ENCODE measurements around the gene MKS1.

Gene MKS1

GRCh38 chr17:58227733-58228132 lies 8.7 kb upstream of the MKS1 start:
- H3K9me3 ChIP-seq = no peaks in the 10 kb centered on the region
- H3K27me3 ChIP-seq = peaks cover 43% of the 10 kb centered on the region
- H3K4me3 ChIP-seq (ENCODE audit: low read depth in 1 of 2, low read length in 1 of 2) = no peak overlapping the region
- no peaks in the 10 kb centered on the region for H3K36me3 ChIP-seq
- H3K4me1 ChIP-seq (ENCODE audit: control insufficient read depth in 1 of 2, insufficient read depth in 1 of 2, low read depth in 1 of 2, low read length in 1 of 2) = no peaks in the 10 kb centered on the region
- TF ChIP-seq, protein P1, sequence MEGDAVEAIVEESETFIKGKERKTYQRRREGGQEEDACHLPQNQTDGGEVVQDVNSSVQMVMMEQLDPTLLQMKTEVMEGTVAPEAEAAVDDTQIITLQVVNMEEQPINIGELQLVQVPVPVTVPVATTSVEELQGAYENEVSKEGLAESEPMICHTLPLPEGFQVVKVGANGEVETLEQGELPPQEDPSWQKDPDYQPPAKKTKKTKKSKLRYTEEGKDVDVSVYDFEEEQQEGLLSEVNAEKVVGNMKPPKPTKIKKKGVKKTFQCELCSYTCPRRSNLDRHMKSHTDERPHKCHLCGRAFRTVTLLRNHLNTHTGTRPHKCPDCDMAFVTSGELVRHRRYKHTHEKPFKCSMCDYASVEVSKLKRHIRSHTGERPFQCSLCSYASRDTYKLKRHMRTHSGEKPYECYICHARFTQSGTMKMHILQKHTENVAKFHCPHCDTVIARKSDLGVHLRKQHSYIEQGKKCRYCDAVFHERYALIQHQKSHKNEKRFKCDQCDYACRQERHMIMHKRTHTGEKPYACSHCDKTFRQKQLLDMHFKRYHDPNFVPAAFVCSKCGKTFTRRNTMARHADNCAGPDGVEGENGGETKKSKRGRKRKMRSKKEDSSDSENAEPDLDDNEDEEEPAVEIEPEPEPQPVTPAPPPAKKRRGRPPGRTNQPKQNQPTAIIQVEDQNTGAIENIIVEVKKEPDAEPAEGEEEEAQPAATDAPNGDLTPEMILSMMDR (IDR thresholded peaks at IDR 0.05) = no peak
- H3K27ac ChIP-seq = no peak overlapping the region

DNA sequence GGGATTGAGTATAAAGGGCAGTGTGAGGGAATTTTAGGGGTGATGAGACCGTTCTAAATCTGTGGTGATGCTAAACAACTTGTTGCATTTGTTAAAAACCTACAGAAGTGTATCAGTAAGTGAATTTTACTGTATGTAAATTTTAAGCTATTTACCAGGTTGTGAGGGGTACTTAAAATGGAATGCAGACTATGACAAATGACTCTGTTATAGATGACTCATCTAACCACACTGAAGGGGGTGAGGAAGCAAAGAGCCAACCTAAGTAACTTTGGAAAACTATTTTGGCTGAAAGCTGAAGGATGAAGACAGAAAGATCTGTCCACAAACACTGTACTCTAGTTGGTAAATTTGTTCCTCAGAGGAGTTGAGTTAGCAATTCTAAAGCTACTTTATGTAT lies 5.3 kb upstream of the MKS1 start:
- H3K27me3 ChIP-seq = peaks cover 30% of the 10 kb centered on the region
- TF ChIP-seq, protein P1 (IDR thresholded peaks at IDR 0.05) = no peak
- no peak overlapping the region for H3K4me3 ChIP-seq (ENCODE audit: low read depth in 1 of 2, low read length in 1 of 2)
- H3K9me3 ChIP-seq = no peaks in the 10 kb centered on the region
- no peak overlapping the region for H3K27ac ChIP-seq
- peaks cover 7 to 9% of the 10 kb centered on the region in 2 experiments for H3K4me1 ChIP-seq (ENCODE audit: control insufficient read depth in 1 of 2, insufficient read depth in 1 of 2, low read depth in 1 of 2, low read length in 1 of 2)
- no peaks in the 10 kb centered on the region for H3K36me3 ChIP-seq

DNA sequence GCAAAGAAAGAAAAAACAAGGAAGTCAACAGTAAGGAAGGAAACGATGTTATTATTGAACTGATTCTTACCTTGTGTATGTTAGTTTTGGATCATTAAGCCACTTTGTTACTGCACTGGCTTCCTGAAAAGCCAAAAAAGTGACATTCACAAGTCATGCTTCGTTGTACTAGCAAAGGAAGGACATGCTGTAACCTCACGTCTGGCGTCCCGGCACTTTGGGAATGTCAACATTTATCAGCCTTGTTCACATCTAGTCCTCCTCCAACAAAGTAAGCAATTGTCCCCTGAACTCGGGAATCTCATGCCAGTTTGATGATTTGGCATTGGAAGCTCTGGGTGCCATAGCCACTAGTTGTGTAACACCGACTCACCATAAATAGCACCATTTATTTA lies 731 bp upstream of the MKS1 start:
- Histone ChIP-seq H3K27me3 (peaks cover 6% of the 10 kb centered on the region), H3K4me1 (ENCODE audit: control insufficient read depth in 1 of 2, insufficient read depth in 1 of 2, low read depth in 1 of 2, low read length in 1 of 2) (peaks cover 15 to 19% of the 10 kb centered on the region in 2 experiments), H3K36me3 (no peaks in the 10 kb centered on the region), H3K9me3 (no peaks in the 10 kb centered on the region), H3K4me3 (ENCODE audit: low read depth in 1 of 2, low read length in 1 of 2) (peak overlapping the region; percentile 68 to 69), H3K27ac (peak overlapping the region; percentile 58)
- TF ChIP-seq, protein P1 (IDR thresholded peaks at IDR 0.05) = no peak

- Histone ChIP-seq H3K4me1 (ENCODE audit: control insufficient read depth in 1 of 2, insufficient read depth in 1 of 2, low read depth in 1 of 2, low read length in 1 of 2) (peaks cover 15 to 19% of the 10 kb centered on the region in 2 experiments), H3K4me3 (ENCODE audit: low read depth in 1 of 2, low read length in 1 of 2) (no peak overlapping the region), H3K9me3 (no peaks in the 10 kb centered on the region), H3K36me3 (no peaks in the 10 kb centered on the region), H3K27me3 (no peaks in the 10 kb centered on the region), H3K27ac (no peak overlapping the region)
- TF ChIP-seq, protein P1 (IDR thresholded peaks at IDR 0.05) = no peak
Observed at GRCh38 chr17:58217766-58218165, 1.3 kb downstream of the MKS1 start.

GRCh38 chr17:58215685-58216084 lies 3.4 kb downstream of the MKS1 start:
- no peak overlapping the region for H3K27ac ChIP-seq
- no peaks in the 10 kb centered on the region for H3K36me3 ChIP-seq
- no peak overlapping the region for H3K4me3 ChIP-seq (ENCODE audit: low read depth in 1 of 2, low read length in 1 of 2)
- TF ChIP-seq, protein P1 (IDR thresholded peaks at IDR 0.05) = no peak
- no peaks in the 10 kb centered on the region for H3K27me3 ChIP-seq
- H3K4me1 ChIP-seq (ENCODE audit: control insufficient read depth in 1 of 2, insufficient read depth in 1 of 2, low read depth in 1 of 2, low read length in 1 of 2) = peaks cover 15 to 19% of the 10 kb centered on the region in 2 experiments
- no peaks in the 10 kb centered on the region for H3K9me3 ChIP-seq

DNA sequence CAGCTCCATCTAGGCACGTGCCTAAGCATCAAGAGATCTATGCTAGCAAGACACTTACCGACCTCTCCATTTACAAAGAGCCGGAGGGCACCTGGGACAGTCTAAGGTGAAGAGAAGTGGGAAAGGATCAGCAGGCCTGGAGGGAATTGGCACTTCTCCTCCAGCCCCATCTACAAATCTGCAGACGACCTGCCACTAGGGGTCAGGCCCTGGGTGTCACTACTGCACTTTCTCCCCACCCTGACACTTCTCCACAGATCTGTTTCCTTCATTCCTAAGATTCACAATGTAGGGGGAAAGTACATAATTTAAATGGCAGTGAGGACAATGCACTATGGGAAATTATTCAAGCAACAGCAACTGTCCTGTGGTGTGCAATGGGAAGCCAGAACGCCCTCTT lies 8.1 kb downstream of the MKS1 start:
- Histone ChIP-seq H3K36me3 (peaks cover 9% of the 10 kb centered on the region), H3K4me1 (ENCODE audit: control insufficient read depth in 1 of 2, insufficient read depth in 1 of 2, low read depth in 1 of 2, low read length in 1 of 2) (no peaks in the 10 kb centered on the region), H3K4me3 (ENCODE audit: low read depth in 1 of 2, low read length in 1 of 2) (no peak overlapping the region), H3K9me3 (no peaks in the 10 kb centered on the region), H3K27me3 (no peaks in the 10 kb centered on the region), H3K27ac (no peak overlapping the region)
- TF ChIP-seq, protein P1 (IDR thresholded peaks at IDR 0.05) = no peak
